ENCODE results near the gene DNAAF8.

DNA sequence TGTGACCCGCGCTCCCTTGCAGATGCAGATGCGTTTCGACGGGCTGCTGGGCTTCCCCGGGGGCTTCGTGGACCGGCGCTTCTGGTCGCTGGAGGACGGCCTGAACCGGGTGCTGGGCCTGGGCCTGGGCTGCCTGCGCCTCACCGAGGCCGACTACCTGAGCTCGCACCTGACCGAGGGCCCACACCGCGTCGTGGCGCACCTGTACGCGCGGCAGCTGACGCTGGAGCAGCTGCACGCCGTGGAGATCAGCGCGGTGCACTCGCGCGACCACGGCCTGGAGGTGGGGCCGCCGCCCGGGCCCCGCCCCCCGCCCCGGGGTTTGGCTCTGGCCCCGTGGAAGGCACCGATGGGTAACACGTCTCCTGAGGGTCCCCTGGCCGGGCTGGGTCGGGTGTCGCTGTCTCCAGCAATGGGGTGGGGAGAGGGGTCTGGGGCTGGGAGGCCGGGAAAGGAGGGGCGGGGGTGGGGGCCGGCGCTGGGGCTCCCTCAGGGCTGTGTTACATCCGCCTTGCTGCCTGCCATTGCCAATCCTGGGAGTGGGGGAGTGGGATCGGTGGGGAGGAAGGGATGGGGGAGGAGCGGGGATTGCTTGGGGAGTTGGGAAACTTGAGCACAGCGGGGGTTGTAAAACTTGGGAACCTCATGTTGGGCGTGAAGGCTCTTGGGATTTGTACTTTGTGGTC lies 40.2 kb upstream of the DNAAF8 start:
- TF ChIP-seq, protein P1, sequence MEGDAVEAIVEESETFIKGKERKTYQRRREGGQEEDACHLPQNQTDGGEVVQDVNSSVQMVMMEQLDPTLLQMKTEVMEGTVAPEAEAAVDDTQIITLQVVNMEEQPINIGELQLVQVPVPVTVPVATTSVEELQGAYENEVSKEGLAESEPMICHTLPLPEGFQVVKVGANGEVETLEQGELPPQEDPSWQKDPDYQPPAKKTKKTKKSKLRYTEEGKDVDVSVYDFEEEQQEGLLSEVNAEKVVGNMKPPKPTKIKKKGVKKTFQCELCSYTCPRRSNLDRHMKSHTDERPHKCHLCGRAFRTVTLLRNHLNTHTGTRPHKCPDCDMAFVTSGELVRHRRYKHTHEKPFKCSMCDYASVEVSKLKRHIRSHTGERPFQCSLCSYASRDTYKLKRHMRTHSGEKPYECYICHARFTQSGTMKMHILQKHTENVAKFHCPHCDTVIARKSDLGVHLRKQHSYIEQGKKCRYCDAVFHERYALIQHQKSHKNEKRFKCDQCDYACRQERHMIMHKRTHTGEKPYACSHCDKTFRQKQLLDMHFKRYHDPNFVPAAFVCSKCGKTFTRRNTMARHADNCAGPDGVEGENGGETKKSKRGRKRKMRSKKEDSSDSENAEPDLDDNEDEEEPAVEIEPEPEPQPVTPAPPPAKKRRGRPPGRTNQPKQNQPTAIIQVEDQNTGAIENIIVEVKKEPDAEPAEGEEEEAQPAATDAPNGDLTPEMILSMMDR (IDR thresholded peaks at IDR 0.05), result no peak
- TF ChIP-seq POLR2A (IDR thresholded peaks at IDR 0.05), result no peak
